ENCODE measurements around the gene OR8J3. TPM values are rescaled to one million over a fixed set of nuclear protein-coding genes. Genes with fewer than 3 reads are reported as not detected.
"Not testable (repeated sequence)": the region's sequence is repeated elsewhere in the genome, so short reads cannot be mapped to it uniquely, and the experiment has no call there.

The OR8J3 gene
- total RNA-seq, 1 experiment from 2014 or later: not detected

- H2BK15ac ChIP-seq (ENCODE audit: low read depth, low read length): no peak overlapping the region
- WGBS (ENCODE audit: extremely low coverage, insufficient read length, low lambda C conversion rate): no CpG with 5 or more reads among the region's 1 CpG
Measured at GRCh38 chr11:56151376-56151775, 11.4 kb upstream of the OR8J3 start.

GRCh38 chr11:56143681-56144080 lies 3.7 kb upstream of the OR8J3 start:
- no CpG with 5 or more reads among the region's 30 CpGs for WGBS (ENCODE audit: extremely low coverage, insufficient read length, low lambda C conversion rate)

More at GRCh38 chr11:56151376-56151775, 11.4 kb upstream of the OR8J3 start:
- Histone ChIP-seq H3K4me1 (ENCODE audit: insufficient read depth, low read length) (no peaks in the 10 kb centered on the region), H3K4ac (ENCODE audit: low read depth, low read length) (no peak overlapping the region), H3K23me2 (ENCODE audit: insufficient read length, low read depth, low read length, poor library complexity, severe bottlenecking) (no peaks in the 10 kb centered on the region), H4K91ac (ENCODE audit: insufficient read length, low read depth, low read length) (no peak overlapping the region), H2AK5ac (ENCODE audit: insufficient read length, low read length) (no peak overlapping the region), H4K5ac (ENCODE audit: insufficient read length, low read depth, low read length) (no peak overlapping the region), H3K56ac (ENCODE audit: insufficient read length, low read depth, low read length) (no peak overlapping the region), H3K9ac (ENCODE audit: extremely low read depth, insufficient read length, low read length) (no peak overlapping the region), H3K27me3 (ENCODE audit: insufficient read depth, low read length) (no peaks in the 10 kb centered on the region), H3K14ac (ENCODE audit: insufficient read depth, low read length) (no peak overlapping the region), H3K79me1 (ENCODE audit: insufficient read depth, low read depth, low read length, poor library complexity, severe bottlenecking) (no peaks in the 10 kb centered on the region), H3K4me2 (ENCODE audit: insufficient read depth, insufficient read length, low read length) (no peak overlapping the region), H4K20me1 (ENCODE audit: control insufficient read depth, insufficient read depth, insufficient read length) (no peaks in the 10 kb centered on the region), H2BK12ac (ENCODE audit: insufficient read length, low read depth, low read length) (no peak overlapping the region), H3K18ac (ENCODE audit: insufficient read length, low read depth, low read length) (no peak overlapping the region), H2AFZ (ENCODE audit: low read length) (no peak overlapping the region), H3K23ac (ENCODE audit: insufficient read length, low read depth, low read length) (no peak overlapping the region), H3K9me3 (ENCODE audit: control insufficient read depth, low read depth, low read length) (peaks cover 5% of the 10 kb centered on the region), H3K79me2 (ENCODE audit: insufficient read depth, low read length) (no peaks in the 10 kb centered on the region), H4K8ac (replicated peaks; ENCODE audit: insufficient read length, low read depth, low read length) (no peak overlapping the region), H3K27ac (ENCODE audit: insufficient read length, low read depth, low read length) (no peak overlapping the region), H2BK5ac (ENCODE audit: insufficient read length, low read length) (no peak overlapping the region), H2BK20ac (ENCODE audit: low read depth, low read length, poor library complexity, severe bottlenecking) (no peak overlapping the region), H2BK120ac (ENCODE audit: low read depth, low read length, poor library complexity, severe bottlenecking) (no peak overlapping the region), H3T11ph (ENCODE audit: low read length) (no peak overlapping the region)
- Mint-ChIP-seq H3K27ac (no peak overlapping the region), H3K36me3 (ENCODE audit: insufficient read depth in 1 of 3, low read depth in 3 of 3) (peaks cover 10 to 26% (median 10%) of the 10 kb centered on the region in 3 experiments), H3K9me3 (peaks cover 39 to 77% of the 10 kb centered on the region in 2 experiments), H3K4me1 (no peaks in the 10 kb centered on the region), H3K27me3 (ENCODE audit: low read depth) (no peaks in the 10 kb centered on the region), H3K4me3 (no peak overlapping the region)
- TF ChIP-seq CTCF (conservative IDR thresholded peaks at IDR 0.05): no peak
- DNase-seq: no peak

More at GRCh38 chr11:56143681-56144080, 3.7 kb upstream of the OR8J3 start:
- H4K91ac ChIP-seq (ENCODE audit: insufficient read length, low read depth, low read length); H2BK12ac ChIP-seq (ENCODE audit: insufficient read length, low read depth, low read length); H3K23ac ChIP-seq (ENCODE audit: insufficient read length, low read depth, low read length); H2BK120ac ChIP-seq (ENCODE audit: low read depth, low read length, poor library complexity, severe bottlenecking); DNase-seq; H2AFZ ChIP-seq (ENCODE audit: low read length); H4K8ac ChIP-seq (replicated peaks; ENCODE audit: insufficient read length, low read depth, low read length); H3K9me3 ChIP-seq (ENCODE audit: control insufficient read depth, low read depth, low read length); H3K4ac ChIP-seq (ENCODE audit: low read depth, low read length); H3K79me2 ChIP-seq (ENCODE audit: insufficient read depth, low read length); H3K79me1 ChIP-seq (ENCODE audit: insufficient read depth, low read depth, low read length, poor library complexity, severe bottlenecking); H2AK5ac ChIP-seq (ENCODE audit: insufficient read length, low read length); H3K4me2 ChIP-seq (ENCODE audit: insufficient read depth, insufficient read length, low read length); H2BK15ac ChIP-seq (ENCODE audit: low read depth, low read length); H3K27ac Mint-ChIP-seq; H3K56ac ChIP-seq (ENCODE audit: insufficient read length, low read depth, low read length); H3K4me3 Mint-ChIP-seq; H3K27me3 ChIP-seq (ENCODE audit: insufficient read depth, low read length); H3K23me2 ChIP-seq (ENCODE audit: insufficient read length, low read depth, low read length, poor library complexity, severe bottlenecking); H2BK5ac ChIP-seq (ENCODE audit: insufficient read length, low read length); H4K20me1 ChIP-seq (ENCODE audit: control insufficient read depth, insufficient read depth, insufficient read length); H3K4me1 Mint-ChIP-seq; H3K9ac ChIP-seq (ENCODE audit: extremely low read depth, insufficient read length, low read length); H3K27ac ChIP-seq (ENCODE audit: insufficient read length, low read depth, low read length); H3K4me1 ChIP-seq (ENCODE audit: insufficient read depth, low read length); H2BK20ac ChIP-seq (ENCODE audit: low read depth, low read length, poor library complexity, severe bottlenecking); H3K27me3 Mint-ChIP-seq (ENCODE audit: low read depth); H3K14ac ChIP-seq (ENCODE audit: insufficient read depth, low read length); H3K18ac ChIP-seq (ENCODE audit: insufficient read length, low read depth, low read length); H3T11ph ChIP-seq (ENCODE audit: low read length); H4K5ac ChIP-seq (ENCODE audit: insufficient read length, low read depth, low read length): not testable (repeated sequence)
- peaks cover 12 to 36% of the 10 kb centered on the region in 2 experiments for H3K9me3 Mint-ChIP-seq
- H3K36me3 Mint-ChIP-seq (ENCODE audit: insufficient read depth in 1 of 3, low read depth in 3 of 3): peaks cover 0 to 10% (median 8%) of the 10 kb centered on the region in 3 experiments; a peak in 4 of 7 replicates

Measured in H9 (cell line).